NCI-H1436 (cell line): ENCODE data around the gene PLXND1.
"Not testable (repeated sequence)": the region's sequence is repeated elsewhere in the genome, so short reads cannot be mapped to it uniquely, and the experiment has no call there.

ENCODE experiments used
- DNase-seq: peaks from one replicate; lab custom pipeline; 2025; lab: John Stamatoyannopoulos, UW

Gene PLXND1

GRCh38 chr3:129612534-129613366 is 6.3 kb upstream of the PLXND1 start:
- DNase-seq: no peak

DNA sequence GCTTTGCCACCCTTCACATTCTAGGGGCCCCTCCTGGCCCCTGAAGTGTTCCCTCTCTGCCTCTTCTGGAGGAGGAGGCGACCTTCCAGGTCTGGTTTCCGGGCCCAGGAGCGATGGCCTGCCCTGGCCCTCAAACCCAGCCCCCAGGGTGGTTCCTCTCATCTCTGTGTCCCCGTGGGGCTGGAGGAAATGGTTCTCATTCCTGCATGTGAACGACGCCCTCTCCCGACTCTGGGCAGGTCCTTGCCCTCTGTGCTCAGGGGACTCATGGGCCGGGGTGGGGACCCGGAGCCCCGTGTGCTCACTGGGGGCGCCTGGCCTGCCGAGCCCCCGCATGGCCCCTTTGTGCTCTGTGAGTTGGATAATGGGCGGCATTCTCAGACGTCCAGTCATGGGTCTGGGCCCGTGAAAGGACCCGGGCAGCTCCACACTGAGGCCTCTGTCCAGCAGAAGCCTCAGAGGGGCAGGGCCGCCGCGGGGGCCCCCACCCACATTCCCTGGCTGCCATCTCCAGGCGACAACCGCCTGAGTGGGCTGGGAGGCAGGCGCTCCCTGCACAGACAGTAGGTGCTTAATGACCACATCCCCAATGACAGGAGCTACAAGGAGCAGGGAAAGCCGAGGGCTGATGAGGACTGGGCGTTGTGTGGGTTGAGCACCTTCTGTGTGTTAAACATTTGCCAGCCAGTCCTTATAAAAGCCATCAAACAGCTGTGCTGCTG is 5.5 kb upstream of the PLXND1 start:
- DNase-seq: no peak

DNA sequence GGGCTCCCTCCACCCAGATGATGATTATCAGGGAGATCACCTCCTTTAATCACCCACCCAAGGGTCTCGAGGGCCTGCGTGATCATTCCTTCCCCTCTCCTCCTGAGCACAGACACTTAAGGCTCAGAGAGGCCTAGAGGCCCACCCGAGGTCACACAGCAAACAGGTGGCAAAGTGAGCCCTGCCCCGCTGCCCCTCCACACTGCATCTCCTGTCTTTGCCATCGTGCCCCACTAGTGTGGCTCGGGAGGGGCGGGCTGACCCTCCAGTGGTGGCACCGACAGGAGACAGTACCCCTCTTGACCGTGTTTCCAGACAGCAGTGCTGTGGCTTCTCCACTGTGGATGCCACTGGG is 4.9 kb upstream of the PLXND1 start:
- no peak for DNase-seq

GRCh38 chr3:129610794-129611445 is 4.4 kb upstream of the PLXND1 start:
- not testable (repeated sequence) for DNase-seq

GRCh38 chr3:129610276-129610675 is 3.8 kb upstream of the PLXND1 start:
- DNase-seq: no peak

GRCh38 chr3:129609591-129610182 is 3.2 kb upstream of the PLXND1 start:
- DNase-seq: no peak

DNA sequence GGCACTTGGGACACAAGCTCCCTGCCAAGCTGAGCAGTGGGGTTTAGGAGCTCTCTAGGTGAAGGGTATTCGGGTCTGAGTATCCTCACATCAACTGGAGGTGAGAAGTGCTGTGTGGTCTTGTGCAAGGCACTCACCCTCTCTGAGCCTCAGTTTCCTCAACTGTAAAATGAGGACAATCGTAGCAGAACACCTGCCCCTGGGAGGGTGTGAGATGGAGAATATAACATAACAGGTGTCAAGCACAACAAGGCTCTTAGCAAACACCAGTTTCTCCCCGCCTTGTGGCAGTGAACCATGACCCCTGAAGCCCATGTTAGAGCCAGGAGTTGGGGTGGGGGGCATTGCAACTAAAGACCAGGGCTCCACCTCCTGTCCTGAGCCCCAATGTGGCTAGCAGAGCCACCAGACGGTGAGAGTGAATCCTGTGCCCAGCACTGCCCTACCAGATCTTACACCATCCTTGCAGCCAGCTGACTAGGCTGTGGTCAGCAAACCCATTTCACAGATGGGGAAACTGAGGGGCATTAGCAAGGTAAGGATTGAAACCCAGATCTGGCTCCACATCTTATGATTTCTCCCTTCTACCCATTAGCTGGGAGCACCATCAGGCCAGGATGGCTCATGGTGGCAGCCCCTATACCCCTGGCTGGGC is 2.6 kb upstream of the PLXND1 start:
- no peak for DNase-seq

DNA sequence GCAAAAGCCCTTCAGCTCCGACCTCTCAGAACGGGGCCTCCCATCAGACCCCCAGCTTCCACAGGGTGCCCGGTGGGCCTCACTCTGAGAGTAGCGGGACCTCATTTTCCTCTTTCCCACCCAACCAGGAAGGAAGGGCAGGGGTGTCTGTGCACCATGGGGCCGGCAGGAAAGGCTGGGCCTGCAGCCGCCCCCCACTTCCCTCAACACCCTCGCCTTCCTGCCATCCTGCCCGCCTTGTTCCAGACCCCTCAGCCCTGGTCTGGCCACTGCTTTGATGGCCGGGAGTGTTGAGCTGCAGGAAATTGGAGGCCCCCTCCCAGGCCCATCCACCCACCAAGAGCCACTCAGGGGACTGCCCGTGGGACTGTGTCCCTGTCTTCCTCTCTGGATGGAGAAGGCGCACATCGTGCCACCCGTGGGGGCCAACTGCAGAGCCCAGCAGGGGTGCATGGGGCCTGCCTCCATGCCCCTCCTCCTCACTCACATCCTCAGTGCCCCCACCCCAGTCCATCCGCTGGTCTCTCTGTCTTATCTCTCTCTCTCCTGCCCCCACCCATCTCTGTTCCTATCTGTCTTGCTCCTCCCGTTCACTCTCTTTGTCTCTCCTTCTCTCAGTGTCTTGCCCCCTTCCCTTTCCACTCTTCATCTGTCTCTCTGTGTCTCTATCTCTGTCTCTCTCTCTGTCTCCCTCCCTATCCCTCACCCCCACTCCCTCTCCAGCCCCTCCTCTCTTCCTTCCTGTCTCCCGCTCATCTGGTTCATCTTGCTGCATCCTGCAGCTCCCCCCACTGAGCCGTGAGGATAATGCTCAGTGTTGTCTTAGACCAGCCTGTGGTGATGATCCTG is 1.8 kb upstream of the PLXND1 start:
- DNase-seq: peak; percentile 51

- DNase-seq: no peak
These were observed 1.1 kb upstream of the PLXND1 start for GRCh38 chr3:129607391-129608068.

DNA sequence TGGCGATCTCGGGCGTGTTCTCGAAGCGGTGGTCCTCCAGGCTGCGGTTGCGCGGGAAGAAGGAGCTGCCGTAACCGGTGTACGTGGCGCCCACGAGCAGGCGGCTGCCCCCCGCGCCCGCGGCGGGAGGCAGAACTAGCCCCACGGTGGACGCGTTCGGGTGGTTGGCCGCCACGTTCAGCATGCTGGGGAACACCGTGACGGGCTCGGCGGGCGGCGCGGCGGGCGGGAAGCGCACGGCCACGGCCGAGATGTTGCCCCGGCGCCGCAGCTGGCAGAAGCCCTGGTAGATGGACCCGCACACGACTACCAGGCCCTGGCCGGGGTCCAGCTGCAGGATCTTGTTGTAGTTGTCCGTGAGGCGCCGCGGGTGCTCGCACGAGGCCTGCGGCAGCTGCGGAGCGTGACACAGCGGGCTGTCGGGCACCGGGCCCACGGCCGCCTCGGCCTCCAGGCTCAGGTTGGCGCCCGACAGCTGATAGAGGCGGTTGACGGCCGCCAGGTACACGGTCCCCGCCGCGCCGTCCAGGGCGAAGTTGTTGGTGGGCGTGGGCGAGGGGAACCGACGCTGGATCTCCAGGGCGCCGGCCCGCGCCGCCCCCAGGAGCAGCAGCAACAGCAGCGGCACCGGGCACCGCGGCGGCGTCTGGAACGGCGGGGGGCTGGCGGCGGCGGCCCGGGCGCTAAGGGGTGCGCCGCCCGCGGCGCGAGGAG is 397 bp downstream of the PLXND1 start:
- no peak for DNase-seq

- peak; percentile 34 for DNase-seq
These were observed 1.1 kb downstream of the PLXND1 start for GRCh38 chr3:129605203-129605921.

GRCh38 chr3:129604767-129605166 is 1.7 kb downstream of the PLXND1 start:
- no peak for DNase-seq

GRCh38 chr3:129603991-129604749 is 2.3 kb downstream of the PLXND1 start:
- DNase-seq: no peak

DNA sequence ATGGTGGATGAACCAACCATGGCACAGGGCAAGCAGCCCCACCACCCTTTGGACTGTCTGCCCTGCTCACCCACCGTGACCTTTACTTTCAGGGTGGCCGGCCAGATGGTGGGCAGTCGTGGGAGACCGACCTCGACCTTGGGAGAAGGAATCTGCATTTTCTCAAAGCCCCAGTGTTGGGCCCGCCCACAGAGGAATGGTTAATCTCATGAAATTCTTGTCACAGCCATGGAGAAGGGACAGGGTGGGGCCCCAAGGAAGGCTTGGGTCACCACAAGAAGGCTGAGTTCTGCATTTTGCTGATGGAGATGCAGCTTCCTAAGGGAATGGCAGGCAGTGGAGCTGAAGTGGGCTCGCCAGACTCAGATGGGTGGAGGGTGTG is 2.9 kb downstream of the PLXND1 start:
- no peak for DNase-seq

GRCh38 chr3:129602730-129603560 is 3.5 kb downstream of the PLXND1 start:
- no peak for DNase-seq

GRCh38 chr3:129602309-129602708 is 4.2 kb downstream of the PLXND1 start:
- DNase-seq: no peak

GRCh38 chr3:129601713-129602112 is 4.8 kb downstream of the PLXND1 start:
- no peak for DNase-seq

GRCh38 chr3:129600348-129600747 is 6.1 kb downstream of the PLXND1 start:
- no peak for DNase-seq
